Measurements from ENCODE around the gene DCUN1D2.

GRCh38 chr13:113421673-113422270 lies 68.7 kb downstream of the DCUN1D2 start:
- TF ChIP-seq, protein P1, sequence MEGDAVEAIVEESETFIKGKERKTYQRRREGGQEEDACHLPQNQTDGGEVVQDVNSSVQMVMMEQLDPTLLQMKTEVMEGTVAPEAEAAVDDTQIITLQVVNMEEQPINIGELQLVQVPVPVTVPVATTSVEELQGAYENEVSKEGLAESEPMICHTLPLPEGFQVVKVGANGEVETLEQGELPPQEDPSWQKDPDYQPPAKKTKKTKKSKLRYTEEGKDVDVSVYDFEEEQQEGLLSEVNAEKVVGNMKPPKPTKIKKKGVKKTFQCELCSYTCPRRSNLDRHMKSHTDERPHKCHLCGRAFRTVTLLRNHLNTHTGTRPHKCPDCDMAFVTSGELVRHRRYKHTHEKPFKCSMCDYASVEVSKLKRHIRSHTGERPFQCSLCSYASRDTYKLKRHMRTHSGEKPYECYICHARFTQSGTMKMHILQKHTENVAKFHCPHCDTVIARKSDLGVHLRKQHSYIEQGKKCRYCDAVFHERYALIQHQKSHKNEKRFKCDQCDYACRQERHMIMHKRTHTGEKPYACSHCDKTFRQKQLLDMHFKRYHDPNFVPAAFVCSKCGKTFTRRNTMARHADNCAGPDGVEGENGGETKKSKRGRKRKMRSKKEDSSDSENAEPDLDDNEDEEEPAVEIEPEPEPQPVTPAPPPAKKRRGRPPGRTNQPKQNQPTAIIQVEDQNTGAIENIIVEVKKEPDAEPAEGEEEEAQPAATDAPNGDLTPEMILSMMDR (IDR thresholded peaks at IDR 0.05) = no peak
- TF ChIP-seq POLR2A (IDR thresholded peaks at IDR 0.05) = no peak
- TF ChIP-seq EP300 (IDR thresholded peaks at IDR 0.05) = no peak

Measured in ovary (tissue), 3 donors.